ENCODE measurements around the gene STK24. TPM values are rescaled to one million over a fixed set of nuclear protein-coding genes. Genes with fewer than 3 reads are reported as not detected.
A peak's percentile ranks its signal among the peaks of the same experiment; 100 is the strongest.

The STK24 gene
- total RNA-seq, 1 donor from 2014 or later: 139 TPM

GRCh38 chr13:98585946-98586345, 9.0 kb upstream of the STK24 start:
- Mint-ChIP-seq H3K4me3 (ENCODE audit: unreplicated experiment) (no peak overlapping the region), H3K27me3 (ENCODE audit: unreplicated experiment) (no peaks in the 10 kb centered on the region), H3K9me3 (ENCODE audit: unreplicated experiment) (peaks cover 11% of the 10 kb centered on the region), H3K4me1 (ENCODE audit: unreplicated experiment) (peaks cover 30% of the 10 kb centered on the region), H3K27ac (ENCODE audit: unreplicated experiment) (no peak overlapping the region), H3K36me3 (ENCODE audit: unreplicated experiment) (no peaks in the 10 kb centered on the region)
- no peak for DNase-seq (ENCODE audit: extremely low spot score, unreplicated experiment)
- no peak for TF ChIP-seq CTCF (IDR thresholded peaks at IDR 0.05)

- Mint-ChIP-seq H3K36me3 (ENCODE audit: unreplicated experiment) (no peaks in the 10 kb centered on the region), H3K4me3 (ENCODE audit: unreplicated experiment) (no peak overlapping the region), H3K9me3 (ENCODE audit: unreplicated experiment) (peaks cover 8% of the 10 kb centered on the region), H3K27me3 (ENCODE audit: unreplicated experiment) (no peaks in the 10 kb centered on the region), H3K4me1 (ENCODE audit: unreplicated experiment) (peaks cover 30% of the 10 kb centered on the region), H3K27ac (ENCODE audit: unreplicated experiment) (no peak overlapping the region)
- DNase-seq (ENCODE audit: extremely low spot score, unreplicated experiment): no peak
- TF ChIP-seq CTCF (IDR thresholded peaks at IDR 0.05): no peak
Observed at GRCh38 chr13:98585398-98585754, 8.5 kb upstream of the STK24 start.

- TF ChIP-seq CTCF (IDR thresholded peaks at IDR 0.05): no peak
- peak overlapping the region; percentile 38 for H3K27ac Mint-ChIP-seq (ENCODE audit: unreplicated experiment)
- no peak overlapping the region for H3K4me3 Mint-ChIP-seq (ENCODE audit: unreplicated experiment)
- H3K27me3 Mint-ChIP-seq (ENCODE audit: unreplicated experiment): no peaks in the 10 kb centered on the region
- no peaks in the 10 kb centered on the region for H3K36me3 Mint-ChIP-seq (ENCODE audit: unreplicated experiment)
- peak; percentile 60 for DNase-seq (ENCODE audit: extremely low spot score, unreplicated experiment)
- H3K4me1 Mint-ChIP-seq (ENCODE audit: unreplicated experiment): peaks cover 30% of the 10 kb centered on the region
- H3K9me3 Mint-ChIP-seq (ENCODE audit: unreplicated experiment): peaks cover 2% of the 10 kb centered on the region
Observed at GRCh38 chr13:98584668-98585397, 7.9 kb upstream of the STK24 start.

GRCh38 chr13:98582947-98583346, 6.0 kb upstream of the STK24 start:
- no peaks in the 10 kb centered on the region for H3K36me3 Mint-ChIP-seq (ENCODE audit: unreplicated experiment)
- H3K27ac Mint-ChIP-seq (ENCODE audit: unreplicated experiment): no peak overlapping the region
- no peak for DNase-seq (ENCODE audit: extremely low spot score, unreplicated experiment)
- no peak overlapping the region for H3K4me3 Mint-ChIP-seq (ENCODE audit: unreplicated experiment)
- H3K4me1 Mint-ChIP-seq (ENCODE audit: unreplicated experiment): peaks cover 38% of the 10 kb centered on the region
- no peak for TF ChIP-seq CTCF (IDR thresholded peaks at IDR 0.05)
- no peaks in the 10 kb centered on the region for H3K9me3 Mint-ChIP-seq (ENCODE audit: unreplicated experiment)
- no peaks in the 10 kb centered on the region for H3K27me3 Mint-ChIP-seq (ENCODE audit: unreplicated experiment)

- H3K4me3 Mint-ChIP-seq (ENCODE audit: unreplicated experiment): no peak overlapping the region
- no peaks in the 10 kb centered on the region for H3K9me3 Mint-ChIP-seq (ENCODE audit: unreplicated experiment)
- no peaks in the 10 kb centered on the region for H3K27me3 Mint-ChIP-seq (ENCODE audit: unreplicated experiment)
- H3K27ac Mint-ChIP-seq (ENCODE audit: unreplicated experiment): peak overlapping the region; percentile 55
- TF ChIP-seq CTCF (IDR thresholded peaks at IDR 0.05): no peak
- H3K4me1 Mint-ChIP-seq (ENCODE audit: unreplicated experiment): peaks cover 43% of the 10 kb centered on the region
- peak; percentile 32 for DNase-seq (ENCODE audit: extremely low spot score, unreplicated experiment)
- no peaks in the 10 kb centered on the region for H3K36me3 Mint-ChIP-seq (ENCODE audit: unreplicated experiment)
Observed at GRCh38 chr13:98581971-98582702, 5.2 kb upstream of the STK24 start.

Measured in osteocyte (in vitro differentiated cells).